A549 treated with DMSO at 1 μM for 4 hours (cell line): ENCODE results near the gene RFTN2. TPM values are rescaled to one million over a fixed set of nuclear protein-coding genes. Genes with fewer than 3 reads are reported as not detected.

Experiments
- total RNA-seq: library from RNA; stranded (reverse); fragments of 200-300 nt; extraction: Qiagen RNA extraction; gene quantifications from 5 replicates; pipeline ENCODE4 v1.2.3, GENCODE V29; 2022; ENCODE audit warnings: low read depth

RFTN2 gene
- total RNA-seq = not detected in 5 replicates

GRCh38 chr2:197675246-197675645 is at the start of gene RFTN2:
RFTN2 (minus strand) TSS chr2:197675587; CDS start chr2:197675458, 129 bp downstream.

GRCh38 chr2:197705121-197705911 is 29.9 kb upstream of the RFTN2 start, which contains the start of gene MARS2:
MARS2 (plus strand) TSS chr2:197705369; CDS start chr2:197705406, 37 bp downstream.

Other genes with a start within 250 kb of the RFTN2 start
- gene SF3B1, start 240.6 kb downstream of the RFTN2 start, total RNA-seq = 133 to 158 TPM (median 140 TPM) in 5 replicates
- 19.4 to 23.4 TPM (median 21.6 TPM) in 5 replicates for gene COQ10B, start 222.0 kb downstream of the RFTN2 start, total RNA-seq
- 626 to 751 TPM (median 717 TPM) in 5 replicates for gene HSPD1, start 175.7 kb downstream of the RFTN2 start, total RNA-seq
- gene HSPE1, start 175.2 kb downstream of the RFTN2 start, total RNA-seq = 466 to 796 TPM (median 530 TPM) in 5 replicates
- 27.7 to 39.4 TPM (median 33.8 TPM) in 5 replicates for gene MOB4, start 159.5 kb downstream of the RFTN2 start, total RNA-seq
- gene MARS2, start 29.8 kb upstream of the RFTN2 start, total RNA-seq = 10.6 to 15.4 TPM (median 12.2 TPM) in 5 replicates
- not detected in 5 replicates for gene BOLL, start 109.7 kb upstream of the RFTN2 start, total RNA-seq
- gene PLCL1, start 129.0 kb upstream of the RFTN2 start, total RNA-seq = 0.07 TPM in 1 of 5 replicates, not detected in the others